CD8-positive, alpha-beta memory T cell (primary cell): ENCODE data around the gene DIAPH3. TPM values are rescaled to one million over a fixed set of nuclear protein-coding genes. Genes with fewer than 3 reads are reported as not detected.
A peak's percentile ranks its signal among the peaks of the same experiment; 100 is the strongest.

Experiments
- CTCF ChIA-PET: fragments of 350-600 bp; sonication (Branson Sonifier 250); formaldehyde crosslinking; loops from one replicate; lab custom pipeline; 2021; ENCODE audit warnings: antibody characterized with exemption; lab: Charles Lee
- POLR2A ChIA-PET: fragments of 350-600 bp; sonication (Branson Sonifier 250); formaldehyde crosslinking; loops from one replicate; lab custom pipeline; 2021; ENCODE audit warnings: antibody characterized with exemption; lab: Charles Lee
- DNase-seq, 5 donors: peaks; one replicate each; pipeline versions ENCODE4 v3.0.0 to v3.0.0-alpha.2; 2020 to 2022; ENCODE audit warnings: mixed read lengths in 1 of 5
- H3K27ac ChIP-seq: one replicate; pipeline ENCODE4 v1.7.0; 2013; ENCODE audit warnings: low read depth, mild to moderate bottlenecking, low read length, moderate library complexity
- H3K27me3 ChIP-seq: 2 replicates; pipeline ENCODE4 v1.7.0; 2013; ENCODE audit warnings: low read length, mild to moderate bottlenecking; ENCODE audit not compliant: insufficient read depth, poor library complexity, severe bottlenecking
- H3K36me3 ChIP-seq: 2 replicates; pipeline ENCODE4 v1.7.0; 2013; ENCODE audit warnings: mild to moderate bottlenecking, low read length, moderate library complexity; ENCODE audit not compliant: insufficient read depth
- H3K4me1 ChIP-seq: 2 replicates; pipeline ENCODE4 v1.7.0; 2013; ENCODE audit warnings: mild to moderate bottlenecking, low read length, moderate library complexity; ENCODE audit not compliant: insufficient read depth
- H3K4me3 ChIP-seq: 2 replicates; pipeline ENCODE4 v1.7.0; 2013; ENCODE audit warnings: mild to moderate bottlenecking, low read length
- H3K9me3 ChIP-seq: 2 replicates; pipeline ENCODE4 v1.7.0; 2013; ENCODE audit warnings: mild to moderate bottlenecking, low read length
- H3K27ac Mint-ChIP-seq, 8 donors: one replicate each; pipeline ENCODE4 v1.8.0; 2020 to 2021; ENCODE audit warnings: mixed read lengths in 8 of 8, mild to moderate bottlenecking in 6 of 8, inconsistent platforms in 3 of 8, moderate library complexity in 3 of 8
- H3K27me3 Mint-ChIP-seq, 2 donors: one replicate each; pipeline ENCODE4 v1.8.0; 2020 to 2021; ENCODE audit warnings: mixed read lengths in 2 of 2, mild to moderate bottlenecking in 1 of 2, moderate library complexity in 1 of 2
- H3K36me3 Mint-ChIP-seq, 3 donors: one replicate each; pipeline ENCODE4 v1.8.0; 2020 to 2021; ENCODE audit warnings: mixed read lengths in 3 of 3, inconsistent platforms in 1 of 3, mild to moderate bottlenecking in 1 of 3
- H3K4me1 Mint-ChIP-seq, 3 donors: one replicate each; pipeline ENCODE4 v1.8.0; 2020 to 2021; ENCODE audit warnings: mixed read lengths in 3 of 3, inconsistent platforms in 1 of 3, mild to moderate bottlenecking in 1 of 3
- H3K4me3 Mint-ChIP-seq, 7 donors: one replicate each; pipeline ENCODE4 v1.8.0; 2020 to 2021; ENCODE audit warnings: mixed read lengths in 7 of 7, mild to moderate bottlenecking in 6 of 7, moderate library complexity in 4 of 7, inconsistent platforms in 2 of 7
- H3K9me3 Mint-ChIP-seq, 5 donors: one replicate each; pipeline ENCODE4 v1.8.0; 2020 to 2022; ENCODE audit warnings: mixed read lengths in 5 of 5, mild to moderate bottlenecking in 3 of 5, moderate library complexity in 2 of 5, inconsistent platforms in 1 of 5
- polyA plus RNA-seq: library from polyadenylated mRNA; unstranded; fragments of 300-500 nt; fragmentation: Illumina TruSeq; gene quantifications from one replicate; pipeline ENCODE4 v1.2.3, GENCODE V29; 2021
- total RNA-seq, 2 experiments: library from RNA; stranded (reverse); gene quantifications; one replicate each; pipeline ENCODE4 v1.2.3, GENCODE V29; 2021

Gene DIAPH3
- total and polyA plus RNA-seq, 3 experiments from 2014 or later: 0.08 to 15.4 (median 14.6) TPM

DNA sequence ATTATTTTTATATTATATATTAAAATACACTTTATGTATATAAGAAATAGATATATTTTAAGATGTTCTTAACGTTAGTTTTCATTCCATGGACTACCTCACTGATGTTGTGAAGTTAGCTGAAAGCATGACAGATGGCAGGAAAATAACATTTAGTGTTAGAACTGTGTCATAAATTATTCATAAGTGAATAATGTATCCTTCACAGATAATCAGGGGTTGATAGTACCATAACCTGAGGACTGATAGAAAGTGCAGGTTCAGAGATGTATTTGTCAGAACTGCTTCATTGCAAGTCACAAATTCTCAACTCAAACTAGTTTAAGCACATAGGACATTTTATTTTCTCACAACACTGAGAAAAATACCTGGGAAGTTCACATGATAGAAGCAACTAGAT is 14.6 kb upstream of the DIAPH3 start:
- peaks cover 0 to 39% of the 10 kb centered on the region in 2 donors for H3K27me3 Mint-ChIP-seq
- no peak overlapping the region for H3K4me3 Mint-ChIP-seq
- no peaks in the 10 kb centered on the region for H3K4me1 Mint-ChIP-seq
- Histone ChIP-seq H3K27me3 (no peaks in the 10 kb centered on the region), H3K36me3 (no peaks in the 10 kb centered on the region), H3K4me3 (no peak overlapping the region), H3K4me1 (no peaks in the 10 kb centered on the region), H3K27ac (no peak overlapping the region), H3K9me3 (no peaks in the 10 kb centered on the region)
- no peak for DNase-seq
- ChIA-PET POLR2A (no interaction called here), CTCF (no interaction called here)
- no peaks in the 10 kb centered on the region for H3K9me3 Mint-ChIP-seq
- no peaks in the 10 kb centered on the region for H3K36me3 Mint-ChIP-seq
- H3K27ac Mint-ChIP-seq: no peak overlapping the region

GRCh38 chr13:60175571-60175970 is 11.8 kb upstream of the DIAPH3 start:
- Histone ChIP-seq H3K36me3 (no peaks in the 10 kb centered on the region), H3K27ac (no peak overlapping the region), H3K4me1 (no peaks in the 10 kb centered on the region), H3K9me3 (no peaks in the 10 kb centered on the region), H3K27me3 (peaks cover 3% of the 10 kb centered on the region), H3K4me3 (no peak overlapping the region)
- H3K4me1 Mint-ChIP-seq: no peaks in the 10 kb centered on the region
- ChIA-PET CTCF (no interaction called here), POLR2A (no interaction called here)
- no peaks in the 10 kb centered on the region for H3K36me3 Mint-ChIP-seq
- no peak overlapping the region for H3K27ac Mint-ChIP-seq
- DNase-seq: no peak
- no peak overlapping the region for H3K4me3 Mint-ChIP-seq
- peaks cover 1 to 38% of the 10 kb centered on the region in 2 donors for H3K27me3 Mint-ChIP-seq
- H3K9me3 Mint-ChIP-seq: no peaks in the 10 kb centered on the region

DNA sequence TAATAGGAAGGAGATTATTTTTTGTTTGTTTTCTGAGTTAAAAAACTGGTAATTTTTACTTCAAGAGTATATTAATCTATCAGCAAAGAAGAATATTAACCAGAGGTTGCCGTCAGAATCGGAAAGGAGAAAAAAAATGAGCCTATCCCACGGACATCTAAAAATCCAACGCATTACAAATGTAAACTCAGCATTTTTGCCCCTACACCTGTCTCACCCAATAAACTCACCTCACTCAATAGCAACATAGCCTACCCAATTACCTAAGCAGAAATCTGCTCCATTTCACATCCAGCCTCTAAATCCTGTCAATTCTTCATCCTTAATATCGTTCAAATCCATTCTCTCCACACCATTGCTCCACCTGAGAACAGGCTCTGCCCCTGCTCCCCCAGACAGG is 10.4 kb upstream of the DIAPH3 start:
- no peaks in the 10 kb centered on the region for H3K4me1 Mint-ChIP-seq
- no peaks in the 10 kb centered on the region for H3K4me1 ChIP-seq
- no peaks in the 10 kb centered on the region for H3K36me3 ChIP-seq
- H3K9me3 ChIP-seq: no peaks in the 10 kb centered on the region
- CTCF ChIA-PET: interaction anchor here (1.6 kb wide), 1 partner anchor 10 kb away, joined by 4 read pairs; no protein-coding TSS in a partner anchor
- H3K27ac Mint-ChIP-seq: no peak overlapping the region
- H3K36me3 Mint-ChIP-seq: no peaks in the 10 kb centered on the region
- H3K27ac ChIP-seq: no peak overlapping the region
- peaks cover 6 to 38% of the 10 kb centered on the region in 2 donors for H3K27me3 Mint-ChIP-seq
- no peak overlapping the region for H3K4me3 Mint-ChIP-seq
- DNase-seq: no peak
- no peak overlapping the region for H3K4me3 ChIP-seq
- no peaks in the 10 kb centered on the region for H3K9me3 Mint-ChIP-seq
- H3K27me3 ChIP-seq: peaks cover 3% of the 10 kb centered on the region
- POLR2A ChIA-PET: no interaction called here

DNA sequence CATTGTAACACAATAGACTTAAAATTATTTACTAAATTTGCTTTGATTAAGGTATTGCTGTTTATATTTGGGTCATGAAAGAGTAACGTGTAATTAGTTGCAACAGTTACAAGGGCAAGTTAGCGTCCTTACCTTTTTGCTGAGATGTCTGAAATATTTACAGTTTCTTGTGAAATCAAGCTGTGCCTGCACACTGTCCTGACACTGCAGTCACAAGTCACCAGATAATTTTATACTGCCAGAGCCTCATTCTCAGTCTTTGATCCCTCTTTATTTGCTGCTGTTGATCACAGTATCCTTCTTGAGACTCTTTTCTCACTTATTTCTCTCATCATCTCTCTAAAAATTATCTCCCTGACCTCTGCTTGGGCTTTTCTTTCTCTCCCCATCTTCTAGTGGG is 8.4 kb upstream of the DIAPH3 start:
- Mint-ChIP-seq H3K27ac (no peak overlapping the region), H3K4me3 (no peak overlapping the region), H3K27me3 (peaks cover 6 to 34% of the 10 kb centered on the region in 2 donors), H3K36me3 (peaks cover 0 to 3% (median 1%) of the 10 kb centered on the region in 3 donors), H3K9me3 (no peaks in the 10 kb centered on the region), H3K4me1 (no peaks in the 10 kb centered on the region)
- no peaks in the 10 kb centered on the region for H3K4me1 ChIP-seq
- DNase-seq: no peak
- no peak overlapping the region for H3K27ac ChIP-seq
- no peaks in the 10 kb centered on the region for H3K9me3 ChIP-seq
- CTCF ChIA-PET: no interaction called here
- no peaks in the 10 kb centered on the region for H3K36me3 ChIP-seq
- POLR2A ChIA-PET: no interaction called here
- peaks cover 3% of the 10 kb centered on the region for H3K27me3 ChIP-seq
- no peak overlapping the region for H3K4me3 ChIP-seq

GRCh38 chr13:60170414-60170813 is 6.7 kb upstream of the DIAPH3 start:
- Mint-ChIP-seq H3K36me3 (peaks cover 0 to 3% (median 1%) of the 10 kb centered on the region in 3 donors), H3K27me3 (peaks cover 6 to 22% of the 10 kb centered on the region in 2 donors), H3K4me3 (no peak overlapping the region), H3K4me1 (peaks cover 4 to 8% (median 6%) of the 10 kb centered on the region in 3 donors), H3K9me3 (no peaks in the 10 kb centered on the region), H3K27ac (no peak overlapping the region)
- ChIA-PET POLR2A (interaction anchor here (0.6 kb wide), 1 partner anchor 9 kb away, joined by 3 read pairs; no protein-coding TSS in a partner anchor), CTCF (no interaction called here)
- no peaks in the 10 kb centered on the region for H3K4me1 ChIP-seq
- no peaks in the 10 kb centered on the region for H3K9me3 ChIP-seq
- peaks cover 3% of the 10 kb centered on the region for H3K27me3 ChIP-seq
- DNase-seq: no peak
- H3K4me3 ChIP-seq: no peak overlapping the region
- no peaks in the 10 kb centered on the region for H3K36me3 ChIP-seq
- H3K27ac ChIP-seq: no peak overlapping the region

DNA sequence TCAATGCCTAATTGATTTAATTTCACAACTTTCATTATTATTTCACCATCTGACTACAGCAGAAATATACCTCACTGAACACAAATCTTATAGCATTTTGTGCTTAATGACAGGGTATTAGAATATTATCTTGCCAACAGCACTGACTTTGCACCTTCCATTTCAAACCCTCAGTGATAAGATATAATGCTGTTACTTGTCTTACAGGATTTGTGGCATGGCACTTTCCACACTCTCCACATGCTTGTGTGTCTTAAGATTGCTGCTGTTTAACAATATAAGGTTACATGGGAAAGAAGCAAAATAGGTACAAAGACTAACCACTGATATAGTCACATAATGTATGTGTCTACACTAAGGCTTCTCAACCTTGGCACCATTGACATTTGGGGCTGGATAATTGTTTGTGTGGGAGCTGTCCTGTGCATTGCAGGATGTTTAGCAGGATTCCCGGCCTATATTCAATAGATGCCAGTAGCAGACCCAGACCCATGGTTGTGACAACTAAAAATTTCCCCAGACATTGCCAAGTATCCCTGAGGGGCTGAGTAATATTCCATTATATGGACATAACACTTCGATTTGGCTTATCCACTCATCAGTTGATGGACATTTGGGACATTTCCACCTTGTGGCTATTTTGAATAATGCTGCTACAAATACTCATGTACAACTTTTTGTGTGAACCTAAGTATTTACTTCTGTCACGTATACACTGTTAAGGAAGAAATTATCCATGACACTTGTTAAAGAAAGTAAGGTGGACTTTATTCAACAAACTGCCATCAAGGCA is 5.7 kb upstream of the DIAPH3 start:
- Histone ChIP-seq H3K4me1 (peaks cover 3% of the 10 kb centered on the region), H3K27ac (no peak overlapping the region), H3K9me3 (no peaks in the 10 kb centered on the region), H3K36me3 (no peaks in the 10 kb centered on the region), H3K27me3 (peaks cover 3% of the 10 kb centered on the region), H3K4me3 (no peak overlapping the region)
- no peak overlapping the region for H3K4me3 Mint-ChIP-seq
- DNase-seq: no peak
- peaks cover 6 to 18% of the 10 kb centered on the region in 2 donors for H3K27me3 Mint-ChIP-seq
- CTCF ChIA-PET: no interaction called here
- peaks cover 0 to 3% (median 1%) of the 10 kb centered on the region in 3 donors for H3K36me3 Mint-ChIP-seq
- peaks cover 13 to 18% (median 15%) of the 10 kb centered on the region in 3 donors for H3K4me1 Mint-ChIP-seq
- H3K27ac Mint-ChIP-seq: peak overlapping the region in 1 of 8 donors; percentile 73
- H3K9me3 Mint-ChIP-seq: no peaks in the 10 kb centered on the region
- POLR2A ChIA-PET: interaction anchor here (0.6 kb wide), 1 partner anchor 8 kb away, joined by 3 read pairs; no protein-coding TSS in a partner anchor

GRCh38 chr13:60167121-60167520 is 3.4 kb upstream of the DIAPH3 start:
- POLR2A ChIA-PET: no interaction called here
- Histone ChIP-seq H3K9me3 (no peaks in the 10 kb centered on the region), H3K27ac (no peak overlapping the region), H3K4me1 (peaks cover 11% of the 10 kb centered on the region), H3K27me3 (no peaks in the 10 kb centered on the region), H3K4me3 (no peak overlapping the region), H3K36me3 (no peaks in the 10 kb centered on the region)
- Mint-ChIP-seq H3K27me3 (peaks cover 3 to 6% of the 10 kb centered on the region in 2 donors), H3K4me1 (peaks cover 23 to 33% (median 31%) of the 10 kb centered on the region in 3 donors), H3K4me3 (no peak overlapping the region), H3K36me3 (peaks cover 0 to 7% (median 3%) of the 10 kb centered on the region in 3 donors), H3K27ac (peak overlapping the region in 1 of 8 donors; percentile 47), H3K9me3 (no peaks in the 10 kb centered on the region)
- CTCF ChIA-PET: no interaction called here
- no peak for DNase-seq

- POLR2A ChIA-PET: no interaction called here
- H3K36me3 Mint-ChIP-seq: peaks cover 0 to 7% (median 3%) of the 10 kb centered on the region in 3 donors
- H3K4me3 ChIP-seq: no peak overlapping the region
- H3K27me3 ChIP-seq: no peaks in the 10 kb centered on the region
- CTCF ChIA-PET: no interaction called here
- H3K4me1 ChIP-seq: peaks cover 11% of the 10 kb centered on the region
- H3K27ac ChIP-seq: no peak overlapping the region
- H3K4me3 Mint-ChIP-seq: peak overlapping the region in 2 of 7 donors; percentile 26 to 96
- peak overlapping the region in 7 of 8 donors; percentile 13 to 95 (median 82) for H3K27ac Mint-ChIP-seq
- H3K36me3 ChIP-seq: no peaks in the 10 kb centered on the region
- H3K9me3 Mint-ChIP-seq: no peaks in the 10 kb centered on the region
- no peaks in the 10 kb centered on the region for H3K9me3 ChIP-seq
- no peak for DNase-seq
- peaks cover 5 to 6% of the 10 kb centered on the region in 2 donors for H3K27me3 Mint-ChIP-seq
- H3K4me1 Mint-ChIP-seq: peaks cover 23 to 33% (median 31%) of the 10 kb centered on the region in 3 donors
These were observed 1.8 kb upstream of the DIAPH3 start for GRCh38 chr13:60165391-60166099.
